Endodermal cell (in vitro differentiated cells): ENCODE data around the gene PLXDC1. TPM values are rescaled to one million over a fixed set of nuclear protein-coding genes. Genes with fewer than 3 reads are reported as not detected.

Source experiments
- DNase-seq: peaks from one replicate; pipeline ENCODE4 v3.0.0-alpha.2; 2017
- H3K27ac ChIP-seq: 2 replicates; pipeline ENCODE4 v1.5.1; 2013; ENCODE audit warnings: mild to moderate bottlenecking, low read depth, low read length, moderate library complexity
- H3K27me3 ChIP-seq: 2 replicates; pipeline ENCODE4 v1.6.1; 2013; ENCODE audit warnings: mild to moderate bottlenecking, low read length, moderate library complexity; ENCODE audit not compliant: insufficient read depth, control insufficient read depth, poor library complexity, severe bottlenecking
- H3K36me3 ChIP-seq: 2 replicates; pipeline ENCODE4 v1.7.0; 2013; ENCODE audit warnings: mild to moderate bottlenecking, low read length, moderate library complexity; ENCODE audit not compliant: control insufficient read depth, insufficient read depth
- H3K4me1 ChIP-seq: one replicate; pipeline ENCODE4 v1.7.0; 2013; ENCODE audit warnings: low read length; ENCODE audit not compliant: control insufficient read depth, insufficient read depth
- H3K4me3 ChIP-seq: 2 replicates; pipeline ENCODE4 v1.5.1; 2013; ENCODE audit warnings: mild to moderate bottlenecking, low read length, moderate library complexity
- H3K9ac ChIP-seq: 2 replicates; pipeline ENCODE4 v1.6.1; 2013; ENCODE audit warnings: mild to moderate bottlenecking, low read length, moderate library complexity; ENCODE audit not compliant: poor library complexity, severe bottlenecking; ENCODE audit errors: extremely low read depth
- H3K9me3 ChIP-seq: 2 replicates; pipeline ENCODE4 v1.6.1; 2013; ENCODE audit warnings: mild to moderate bottlenecking, low read length, moderate library complexity; ENCODE audit not compliant: control insufficient read depth
- H3K27ac Mint-ChIP-seq: 2 replicates; pipeline ENCODE4 v1.8.0; 2020; ENCODE audit warnings: mixed read lengths
- H3K27me3 Mint-ChIP-seq: 2 replicates; pipeline ENCODE4 v1.8.0; 2021; ENCODE audit warnings: mild to moderate bottlenecking, mixed read lengths; ENCODE audit not compliant: insufficient read depth
- H3K36me3 Mint-ChIP-seq: 2 replicates; pipeline ENCODE4 v1.8.0; 2020; ENCODE audit warnings: low read depth, mixed read lengths
- H3K4me1 Mint-ChIP-seq: 2 replicates; pipeline ENCODE4 v1.8.0; 2020; ENCODE audit warnings: mixed read lengths
- H3K4me3 Mint-ChIP-seq: 2 replicates; pipeline ENCODE4 v1.8.0; 2020; ENCODE audit warnings: mild to moderate bottlenecking, moderate library complexity, mixed read lengths
- H3K9me3 Mint-ChIP-seq: 2 replicates; pipeline ENCODE4 v1.8.0; 2020; ENCODE audit warnings: mild to moderate bottlenecking, mixed read lengths
- WGBS, 2 experiments: methylation state at CpG; one replicate each; pipeline versions ENCODE4 v1.1.5 to v1.1.7; 2013; ENCODE audit warnings: missing lambda C conversion rate in 2 of 2, mixed read lengths in 1 of 2; ENCODE audit not compliant: insufficient coverage in 1 of 2, insufficient read length in 1 of 2; 5-methylcytosine and 5-hydroxymethylcytosine counted together
- total RNA-seq, 2 donors: library from RNA; stranded (reverse); fragmentation: NEBNext Ultra II Directional in 1 of 2; extraction: Animal tissue kit (Norgen Biotek cat#: 25700) in 1 of 2; gene quantifications; 2 replicates in 1 of 2; 3 replicates in 1 of 2; pipeline ENCODE4 v1.2.1, GENCODE V29; 2021
- TF ChIP-seq, protein P1 (sequence below): fragments of 200-600 bp; sonication (generic); conservative IDR thresholded peaks from 2 replicates; pipeline ENCODE4 v1.5.0; 2021; ENCODE audit warnings: antibody characterized with exemption, mild to moderate bottlenecking

PLXDC1 gene
- total RNA-seq, 2 donors from 2014 or later, result 9.0 TPM

DNA sequence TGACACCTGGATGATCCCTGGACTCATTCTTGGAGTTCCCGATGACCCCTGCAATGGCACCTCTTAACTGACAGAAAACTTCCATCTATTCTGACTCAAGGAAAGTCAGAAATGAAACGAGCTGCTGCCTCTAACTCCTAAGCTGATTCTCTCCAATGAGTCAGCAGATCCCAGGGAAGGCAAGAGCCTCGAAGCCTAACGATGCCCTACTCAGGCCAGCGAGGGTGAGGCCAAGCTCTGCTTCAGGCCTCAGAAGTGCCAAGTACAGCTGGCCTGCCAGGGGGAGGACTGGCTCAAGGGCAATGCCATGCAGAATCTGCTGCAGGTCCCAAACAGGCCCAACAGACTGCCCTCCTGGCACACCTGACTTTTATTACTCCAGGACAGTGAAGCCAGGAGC is 36.3 kb downstream of the PLXDC1 start:
- TF ChIP-seq, protein P1, sequence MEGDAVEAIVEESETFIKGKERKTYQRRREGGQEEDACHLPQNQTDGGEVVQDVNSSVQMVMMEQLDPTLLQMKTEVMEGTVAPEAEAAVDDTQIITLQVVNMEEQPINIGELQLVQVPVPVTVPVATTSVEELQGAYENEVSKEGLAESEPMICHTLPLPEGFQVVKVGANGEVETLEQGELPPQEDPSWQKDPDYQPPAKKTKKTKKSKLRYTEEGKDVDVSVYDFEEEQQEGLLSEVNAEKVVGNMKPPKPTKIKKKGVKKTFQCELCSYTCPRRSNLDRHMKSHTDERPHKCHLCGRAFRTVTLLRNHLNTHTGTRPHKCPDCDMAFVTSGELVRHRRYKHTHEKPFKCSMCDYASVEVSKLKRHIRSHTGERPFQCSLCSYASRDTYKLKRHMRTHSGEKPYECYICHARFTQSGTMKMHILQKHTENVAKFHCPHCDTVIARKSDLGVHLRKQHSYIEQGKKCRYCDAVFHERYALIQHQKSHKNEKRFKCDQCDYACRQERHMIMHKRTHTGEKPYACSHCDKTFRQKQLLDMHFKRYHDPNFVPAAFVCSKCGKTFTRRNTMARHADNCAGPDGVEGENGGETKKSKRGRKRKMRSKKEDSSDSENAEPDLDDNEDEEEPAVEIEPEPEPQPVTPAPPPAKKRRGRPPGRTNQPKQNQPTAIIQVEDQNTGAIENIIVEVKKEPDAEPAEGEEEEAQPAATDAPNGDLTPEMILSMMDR, result no peak
- H3K36me3 ChIP-seq, result no peaks in the 10 kb centered on the region
- Mint-ChIP-seq H3K4me3 (no peak overlapping the region), H3K36me3 (no peaks in the 10 kb centered on the region), H3K27me3 (peaks cover 9% of the 10 kb centered on the region), H3K4me1 (peaks cover 18% of the 10 kb centered on the region), H3K27ac (no peak overlapping the region), H3K9me3 (no peaks in the 10 kb centered on the region)
- 83 to 87% methylated on average over 4 to 5 of the region's 5 CpGs for WGBS, 2 experiments
- H3K27me3 ChIP-seq, result no peaks in the 10 kb centered on the region
- DNase-seq, result no peak
- H3K9ac ChIP-seq, result no peak overlapping the region
- no peak overlapping the region for H3K27ac ChIP-seq
- no peaks in the 10 kb centered on the region for H3K4me1 ChIP-seq
- no peak overlapping the region for H3K4me3 ChIP-seq
- no peaks in the 10 kb centered on the region for H3K9me3 ChIP-seq

DNA sequence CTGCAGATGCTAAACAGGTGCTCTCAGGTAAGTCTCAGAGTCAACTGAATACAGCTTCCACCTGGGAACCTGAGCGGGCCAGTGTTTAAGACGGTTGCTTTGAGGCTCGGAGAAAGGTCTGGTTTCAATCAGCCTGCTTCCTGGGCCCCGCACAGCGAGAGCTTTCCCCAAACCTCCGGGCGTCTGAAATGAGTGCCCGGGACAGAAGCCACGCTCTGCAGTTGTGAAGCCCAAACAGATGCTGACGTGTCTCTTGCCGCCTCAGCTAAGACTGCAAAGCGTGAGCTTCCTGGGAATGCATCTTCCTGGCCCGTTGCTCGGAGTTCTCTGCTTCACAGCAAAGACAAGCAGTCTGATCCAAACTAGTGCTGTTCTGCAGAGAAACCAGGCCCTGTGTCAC is 36.7 kb downstream of the PLXDC1 start:
- TF ChIP-seq, protein P1, result no peak
- H3K27me3 Mint-ChIP-seq, result peaks cover 9% of the 10 kb centered on the region

DNA sequence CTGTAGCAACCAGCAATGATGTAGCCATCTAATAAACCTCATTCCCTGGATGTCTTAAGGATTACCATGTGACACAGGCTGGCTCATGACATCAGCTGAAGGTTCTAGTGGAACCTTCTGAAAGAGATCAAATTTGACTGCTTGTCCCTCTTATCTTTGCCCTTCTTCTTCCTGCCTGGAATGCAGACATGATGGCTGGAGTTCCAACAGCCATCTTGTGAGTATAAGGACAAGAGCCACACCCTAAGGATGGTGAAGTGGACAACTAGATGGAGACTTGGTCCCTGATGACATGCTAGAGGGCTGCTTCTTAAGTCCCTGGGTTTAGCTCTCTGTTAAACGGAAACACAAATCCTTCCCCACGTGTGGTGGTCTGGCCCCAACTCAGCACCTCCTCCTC is 37.6 kb downstream of the PLXDC1 start:
- no peak for DNase-seq
- Histone ChIP-seq H3K4me3 (no peak overlapping the region), H3K27ac (no peak overlapping the region), H3K9me3 (no peaks in the 10 kb centered on the region), H3K9ac (no peak overlapping the region), H3K36me3 (no peaks in the 10 kb centered on the region), H3K4me1 (no peaks in the 10 kb centered on the region), H3K27me3 (no peaks in the 10 kb centered on the region)
- Mint-ChIP-seq H3K4me3 (no peak overlapping the region), H3K9me3 (no peaks in the 10 kb centered on the region), H3K27me3 (peaks cover 9% of the 10 kb centered on the region), H3K36me3 (no peaks in the 10 kb centered on the region), H3K27ac (no peak overlapping the region), H3K4me1 (peaks cover 19% of the 10 kb centered on the region)
- TF ChIP-seq, protein P1, result no peak
- WGBS, 2 experiments, result 96% methylated on average over 2 of the region's 2 CpGs; no CpG with 5 or more reads in 1 of the 2 experiments

More for the DNA sequence above, 36.7 kb downstream of the PLXDC1 start:
- no peak overlapping the region for H3K9ac ChIP-seq
- peaks cover 19% of the 10 kb centered on the region for H3K4me1 Mint-ChIP-seq
- no peak overlapping the region for H3K4me3 Mint-ChIP-seq
- no peaks in the 10 kb centered on the region for H3K4me1 ChIP-seq
- H3K9me3 ChIP-seq, result no peaks in the 10 kb centered on the region
- no peaks in the 10 kb centered on the region for H3K27me3 ChIP-seq
- no peak overlapping the region for H3K4me3 ChIP-seq
- no peaks in the 10 kb centered on the region for H3K36me3 ChIP-seq
- no peak overlapping the region for H3K27ac Mint-ChIP-seq
- no peaks in the 10 kb centered on the region for H3K36me3 Mint-ChIP-seq
- no peak for DNase-seq
- 93 to 96% methylated on average over 14 of the region's 14 CpGs for WGBS, 2 experiments
- H3K9me3 Mint-ChIP-seq, result no peaks in the 10 kb centered on the region
- H3K27ac ChIP-seq, result no peak overlapping the region
